Liver (tissue), 2 donors: ENCODE measurements around the gene SUPT4H1.

Source experiments
- NR2F2 ChIP-seq: IDR thresholded peaks from 2 replicates; pipeline ENCODE4 v1.6.1; 2016; ENCODE audit warnings: antibody characterized with exemption
- TF ChIP-seq, protein P1 (sequence below): IDR thresholded peaks from 2 replicates; pipeline ENCODE4 v1.6.1; 2016; ENCODE audit warnings: antibody characterized with exemption
- donor health status: healthy.

DNA sequence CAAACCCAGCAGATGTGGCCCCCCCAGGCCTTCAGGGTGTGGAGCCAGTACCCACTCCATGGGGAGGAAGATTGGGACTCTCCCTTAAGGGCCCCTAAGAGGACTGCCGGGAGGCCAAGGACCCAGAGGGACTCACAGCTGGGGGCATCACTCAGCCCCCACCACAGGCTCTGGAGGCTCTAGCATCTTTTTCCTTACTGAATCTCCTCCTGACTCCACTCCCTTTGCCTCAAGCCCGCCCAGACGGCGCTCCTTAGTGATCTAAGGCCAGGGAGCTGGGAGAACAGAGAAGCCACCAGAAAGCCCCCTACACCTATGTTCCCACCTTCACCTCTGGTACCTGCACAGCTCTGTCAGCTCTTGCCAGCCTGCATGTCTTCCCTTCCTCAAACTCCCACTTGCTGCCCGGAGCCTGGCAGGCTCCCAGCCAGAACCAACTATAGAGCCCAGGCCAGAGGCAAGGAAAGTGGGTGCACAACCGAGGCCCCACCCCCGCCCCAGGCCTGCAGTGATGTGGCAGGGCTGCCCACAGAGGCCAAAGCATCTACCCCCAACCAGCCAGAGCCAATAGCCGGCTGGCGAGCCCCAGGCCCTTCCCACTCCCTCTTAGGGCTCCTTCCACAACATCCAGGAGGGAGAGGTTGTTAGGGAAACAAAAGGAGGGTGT, 48.9 kb downstream of the SUPT4H1 start:
- TF ChIP-seq, protein P1, sequence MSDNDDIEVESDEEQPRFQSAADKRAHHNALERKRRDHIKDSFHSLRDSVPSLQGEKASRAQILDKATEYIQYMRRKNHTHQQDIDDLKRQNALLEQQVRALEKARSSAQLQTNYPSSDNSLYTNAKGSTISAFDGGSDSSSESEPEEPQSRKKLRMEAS = no peak
- TF ChIP-seq NR2F2 = no peak
